H1 (cell line): ENCODE data around the gene PDIA6. TPM values are rescaled to one million over a fixed set of nuclear protein-coding genes. Genes with fewer than 3 reads are reported as not detected.

ENCODE experiments used
- CEBPB ChIP-seq: IDR thresholded peaks from 2 replicates; pipeline ENCODE4 v1.6.1; 2012; ENCODE audit warnings: low read depth, low read length
- JUN ChIP-seq: IDR thresholded peaks from 2 replicates; pipeline ENCODE4 v1.6.1; 2011; ENCODE audit warnings: low read depth, mild to moderate bottlenecking, improper control_type of control experiment, low read length
- TEAD4 ChIP-seq: IDR thresholded peaks from 2 replicates; pipeline ENCODE4 v1.6.1; 2012; ENCODE audit warnings: low read depth, low read length, inconsistent platforms, mixed read lengths
- polyA plus RNA-seq, 7 experiments: library from polyadenylated mRNA; depleted of rRNA in 3 of 7; stranded (reverse) in 5 of 7; unstranded in 2 of 7; fragments of >200 nt in 5 of 7; fragments of 200-250 nt in 2 of 7; gene quantifications; 1 replicate in 5 of 7; 2 replicates in 1 of 7; 4 replicates in 1 of 7; pipeline versions ENCODE4 v1.2.1 to v1.2.3, GENCODE V29; 2011 to 2013; ENCODE audit warnings: missing spikeins in 2 of 7, mixed read lengths in 2 of 7
- total RNA-seq: library from RNA; stranded (reverse); fragmentation: NEBNext Ultra II Directional; extraction: Animal tissue kit (Norgen Biotek cat#: 25700); gene quantifications from 2 replicates; pipeline ENCODE4 v1.2.1, GENCODE V29; 2021

The PDIA6 gene
- total and polyA plus RNA-seq, 2 of the 8 experiments (the other 6 are each of a cell fraction or from before 2014, with no cell fraction given) = 181 to 384 TPM

DNA sequence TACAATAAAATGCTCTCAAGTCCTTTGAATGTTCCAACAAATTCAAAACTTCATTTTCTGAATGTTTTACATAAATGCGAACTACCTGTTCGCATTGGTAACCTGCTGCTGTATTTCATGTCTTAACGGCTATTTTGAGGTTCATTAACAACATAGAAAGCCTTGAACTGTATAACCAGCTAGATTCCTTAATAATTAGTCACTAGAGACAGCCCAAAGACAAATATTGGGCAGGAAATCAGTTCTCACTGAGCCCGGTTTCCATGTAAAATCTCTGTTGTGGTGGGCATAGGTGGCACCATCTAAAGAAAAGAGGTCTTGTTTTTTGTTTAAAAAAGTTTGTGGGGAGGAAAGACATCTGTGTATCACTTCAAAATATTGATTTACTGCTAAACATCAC lies 29.2 kb downstream of the PDIA6 start (continued):
- TF ChIP-seq JUN (no peak), TEAD4 (no peak), CEBPB (no peak)
